ENCODE measurements around the gene URGCP. TPM values are rescaled to one million over a fixed set of nuclear protein-coding genes. Genes with fewer than 3 reads are reported as not detected.
"Not testable (repeated sequence)": the region's sequence is repeated elsewhere in the genome, so short reads cannot be mapped to it uniquely, and the experiment has no call there.

URGCP gene
- total RNA-seq, 4 donors from 2014 or later: 29.0 to 47.7 (median 38.3) TPM

- peaks cover 45 to 60% of the 10 kb centered on the region in 2 donors for H3K4me1 ChIP-seq
- in situ Hi-C loops (cut with MboI; ENCODE audit: low sequenced_read_pairs in 4 of 4): no loop called here
These were observed 3.8 kb downstream of the URGCP start for GRCh38 chr7:43902542-43903054.

GRCh38 chr7:43898571-43898970, 7.8 kb downstream of the URGCP start:
- ATAC-seq; DNase-seq; H3K36me3 ChIP-seq; H3K27me3 ChIP-seq; H3K4me3 ChIP-seq; H3K9me3 ChIP-seq; in situ Hi-C loops (cut with MboI; ENCODE audit: low sequenced_read_pairs in 4 of 4); intact Hi-C loops (cut with DNase I; ENCODE audit: low total_unique reads): not testable (repeated sequence)
- H3K4me1 ChIP-seq: peaks cover 22 to 36% of the 10 kb centered on the region in 2 donors
- peak overlapping the region in 1 of 4 donors; percentile 31 for H3K27ac ChIP-seq

More at GRCh38 chr7:43902542-43903054, 3.8 kb downstream of the URGCP start:
- intact Hi-C loops (cut with DNase I; ENCODE audit: low total_unique reads): no loop called here
- DNase-seq: no peak
- peak overlapping the region in 3 of 4 donors; percentile 16 to 78 (median 63) for H3K27ac ChIP-seq
- TF ChIP-seq POLR2A (IDR thresholded peaks at IDR 0.05): no peak
- no peak for TF ChIP-seq CTCF (IDR thresholded peaks at IDR 0.05 in 4 of 5, conservative IDR thresholded peaks at IDR 0.05 in 1 of 5)
- no peak for ATAC-seq
- H3K9me3 ChIP-seq: no peaks in the 10 kb centered on the region
- no peaks in the 10 kb centered on the region for H3K36me3 ChIP-seq
- H3K4me3 ChIP-seq: no peak overlapping the region
- H3K27me3 ChIP-seq: no peaks in the 10 kb centered on the region

GRCh38 chr7:43895847-43896415, 10.5 kb downstream of the URGCP start:
- H3K9me3 ChIP-seq: no peaks in the 10 kb centered on the region
- no peak overlapping the region for H3K27ac ChIP-seq
- ATAC-seq: no peak
- no peaks in the 10 kb centered on the region for H3K27me3 ChIP-seq
- intact Hi-C loops (cut with DNase I; ENCODE audit: low total_unique reads) (no loop called here), in situ Hi-C loops (cut with MboI; ENCODE audit: low sequenced_read_pairs in 4 of 4) (no loop called here)
- H3K4me1 ChIP-seq: peaks cover 14 to 25% of the 10 kb centered on the region in 2 donors
- DNase-seq: no peak
- no peak overlapping the region for H3K4me3 ChIP-seq
- H3K36me3 ChIP-seq: no peaks in the 10 kb centered on the region
- TF ChIP-seq POLR2A (IDR thresholded peaks at IDR 0.05) (no peak), CTCF (IDR thresholded peaks at IDR 0.05 in 4 of 5, conservative IDR thresholded peaks at IDR 0.05 in 1 of 5) (no peak)

GRCh38 chr7:43891069-43891955, 15.1 kb downstream of the URGCP start:
- ATAC-seq (no peak), DNase-seq (no peak)
- Histone ChIP-seq H3K4me3 (no peak overlapping the region), H3K27me3 (no peaks in the 10 kb centered on the region), H3K4me1 (peaks cover 10 to 24% of the 10 kb centered on the region in 2 donors), H3K27ac (no peak overlapping the region), H3K9me3 (no peaks in the 10 kb centered on the region), H3K36me3 (peaks cover 0 to 5% of the 10 kb centered on the region in 2 donors)
- intact Hi-C loops (cut with DNase I; ENCODE audit: low total_unique reads) (no loop called here), in situ Hi-C loops (cut with MboI; ENCODE audit: low sequenced_read_pairs in 4 of 4) (no loop called here)
- TF ChIP-seq POLR2A (IDR thresholded peaks at IDR 0.05) (no peak), CTCF (IDR thresholded peaks at IDR 0.05 in 4 of 5, conservative IDR thresholded peaks at IDR 0.05 in 1 of 5) (no peak)

- Histone ChIP-seq H3K27ac (no peak overlapping the region), H3K36me3 (peaks cover 0 to 13% of the 10 kb centered on the region in 2 donors), H3K9me3 (no peaks in the 10 kb centered on the region), H3K4me1 (peaks cover 10 to 24% of the 10 kb centered on the region in 2 donors), H3K27me3 (no peaks in the 10 kb centered on the region), H3K4me3 (no peak overlapping the region)
- ATAC-seq: no peak
- no peak for TF ChIP-seq POLR2A (IDR thresholded peaks at IDR 0.05)
- no peak for TF ChIP-seq CTCF (IDR thresholded peaks at IDR 0.05 in 4 of 5, conservative IDR thresholded peaks at IDR 0.05 in 1 of 5)
- in situ Hi-C loops (cut with MboI; ENCODE audit: low sequenced_read_pairs in 4 of 4) (no loop called here), intact Hi-C loops (cut with DNase I; ENCODE audit: low total_unique reads) (no loop called here)
- no peak for DNase-seq
These were observed 15.9 kb downstream of the URGCP start for GRCh38 chr7:43890468-43890867.

Measured in gastrocnemius medialis (tissue), 4 donors.